KMS-11 (cell line): ENCODE data around the gene SMARCC2.

Experiments
- H2AFZ ChIP-seq: fragments of 200-600 bp; sonication (generic); 2 replicates; pipeline ENCODE4 v1.6.1; 2016; ENCODE audit warnings: antibody characterized with exemption, mixed run types, low read depth
- H3K27ac ChIP-seq: fragments of 200-600 bp; sonication (generic); 2 replicates; pipeline ENCODE4 v1.6.1; 2016; ENCODE audit warnings: mild to moderate bottlenecking, mixed run types
- H3K27me3 ChIP-seq: fragments of 200-600 bp; sonication (generic); 2 replicates; pipeline ENCODE4 v1.6.1; 2017; ENCODE audit warnings: mild to moderate bottlenecking, low read depth, mixed run types, moderate library complexity; ENCODE audit not compliant: insufficient read depth
- H3K36me3 ChIP-seq: fragments of 200-600 bp; sonication (generic); 2 replicates; pipeline ENCODE4 v1.6.1; 2017; ENCODE audit warnings: mild to moderate bottlenecking, mixed run types; ENCODE audit not compliant: insufficient read depth
- H3K4me1 ChIP-seq: fragments of 200-600 bp; sonication (generic); 2 replicates; pipeline ENCODE4 v1.6.1; 2016; ENCODE audit warnings: mild to moderate bottlenecking, low read depth, mixed run types; ENCODE audit not compliant: poor library complexity, severe bottlenecking
- H3K4me2 ChIP-seq: fragments of 200-600 bp; sonication (generic); 2 replicates; pipeline ENCODE4 v1.7.0; 2016; ENCODE audit warnings: mild to moderate bottlenecking, mixed run types
- H3K4me3 ChIP-seq: fragments of 200-600 bp; sonication (generic); IDR thresholded peaks from 2 replicates; pipeline ENCODE4 v1.6.1; 2017; ENCODE audit warnings: low read depth, low read length, mixed read lengths; ENCODE audit not compliant: insufficient read depth
- H3K79me2 ChIP-seq: fragments of 200-600 bp; sonication (generic); 2 replicates; pipeline ENCODE4 v1.6.1; 2016; ENCODE audit warnings: low read depth, mixed run types; ENCODE audit not compliant: insufficient read depth
- H3K9ac ChIP-seq: fragments of 200-600 bp; sonication (generic); 2 replicates; pipeline ENCODE4 v1.6.1; 2016; ENCODE audit warnings: mild to moderate bottlenecking, mixed run types
- H4K20me1 ChIP-seq: fragments of 200-600 bp; sonication (generic); 2 replicates; pipeline ENCODE4 v1.6.1; 2016; ENCODE audit warnings: mild to moderate bottlenecking, mixed run types; ENCODE audit not compliant: insufficient read depth
- CTCF ChIP-seq: fragments of 200-600 bp; sonication (generic); conservative IDR thresholded peaks from 2 replicates; pipeline ENCODE4 v1.6.1; 2017; ENCODE audit warnings: low read depth, mild to moderate bottlenecking, antibody characterized with exemption, low read length, moderate library complexity, mixed read lengths

Gene SMARCC2

GRCh38 chr12:56116267-56117081, 72.8 kb downstream of the SMARCC2 start, which contains the start of gene RPL41:
Gene RPL41 (plus strand): TSS chr12:56116633.
- Histone ChIP-seq H3K4me3 (peak within 1 kb of the TSS; percentile 42), H3K9ac (peak within 1 kb of the TSS; percentile 95), H4K20me1 (no peaks in the 10 kb centered on the region), H3K4me2 (peak within 1 kb of the TSS; percentile 80), H3K27me3 (no peaks in the 10 kb centered on the region), H3K79me2 (peaks cover 15% of the 10 kb centered on the region), H3K36me3 (peaks cover 18% of the 10 kb centered on the region; the same call in 1 of the 2 replicates), H3K27ac (peak within 1 kb of the TSS; percentile 93), H2AFZ (peak within 1 kb of the TSS; percentile 68), H3K4me1 (peaks cover 23% of the 10 kb centered on the region)
- no peak; the same call in 1 of the 2 replicates for TF ChIP-seq CTCF

GRCh38 chr12:56115329-56115728, 74.0 kb downstream of the SMARCC2 start:
- no peak overlapping the region for H3K4me3 ChIP-seq
- H3K36me3 ChIP-seq: peaks cover 28% of the 10 kb centered on the region; the same call in 1 of the 2 replicates
- peak overlapping the region; percentile 95; the same call in 1 of the 2 replicates for H3K9ac ChIP-seq
- peaks cover 15% of the 10 kb centered on the region for H3K79me2 ChIP-seq
- H3K27me3 ChIP-seq: no peaks in the 10 kb centered on the region
- peaks cover 22% of the 10 kb centered on the region for H3K4me1 ChIP-seq
- H3K27ac ChIP-seq: peak overlapping the region; percentile 93
- peak overlapping the region; percentile 80 for H3K4me2 ChIP-seq
- no peaks in the 10 kb centered on the region for H4K20me1 ChIP-seq
- TF ChIP-seq CTCF: no peak
- H2AFZ ChIP-seq: peak overlapping the region; percentile 68

- Histone ChIP-seq H2AFZ (no peak overlapping the region), H3K27ac (no peak overlapping the region; the same call in 1 of the 2 replicates), H3K4me3 (no peak overlapping the region), H3K9ac (no peak overlapping the region), H3K4me2 (no peak overlapping the region), H4K20me1 (no peaks in the 10 kb centered on the region), H3K27me3 (no peaks in the 10 kb centered on the region), H3K4me1 (peaks cover 10% of the 10 kb centered on the region), H3K79me2 (peaks cover 16% of the 10 kb centered on the region), H3K36me3 (peaks cover 39% of the 10 kb centered on the region; the same call in 1 of the 2 replicates)
- no peak for TF ChIP-seq CTCF
Observed at GRCh38 chr12:56114084-56114483, 75.2 kb downstream of the SMARCC2 start.
